ENCODE results near the gene OR6C6.

GRCh38 chr12:55256831-55257230 lies 39.5 kb downstream of the OR6C6 start:
- TF ChIP-seq CTCF (IDR thresholded peaks at IDR 0.05) (no peak), POLR2A (IDR thresholded peaks at IDR 0.05) (no peak)
